ENCODE results near the gene RPIA. TPM values are rescaled to one million over a fixed set of nuclear protein-coding genes. Genes with fewer than 3 reads are reported as not detected.
"Not testable (repeated sequence)": the region's sequence is repeated elsewhere in the genome, so short reads cannot be mapped to it uniquely, and the experiment has no call there.

The RPIA gene
- polyA plus RNA-seq, 2 of the 4 experiments (the other 2 are of a cell fraction), result 23.3 to 27.0 TPM

- ChIA-PET POLR2A (no interaction called here), CTCF (interaction anchor here (1.0 to 1.9 kb wide), 3 partner anchors 14 to 127 kb away, joined by 3 to 7 read pairs (median 3); no protein-coding TSS in a partner anchor)
- Histone ChIP-seq H3K27ac (no peak overlapping the region), H3K4me2 (no peak overlapping the region), H3K4me1 (no peaks in the 10 kb centered on the region), H3K4me3 (no peak overlapping the region), H3K9me3 (peaks cover 13% of the 10 kb centered on the region; the same call in 2 of the 3 replicates)
- 96% methylated on average over 6 of the region's 6 CpGs for WGBS (ENCODE audit: missing lambda C conversion rate)
- TF ChIP-seq TP53 (CRISPR knock-in tag; IDR thresholded peaks at IDR 0.05) (no peak), HOXB5 (CRISPR knock-in tag; IDR thresholded peaks at IDR 0.05) (no peak), FOSL2 (IDR thresholded peaks at IDR 0.05) (no peak), FOSL2 (CRISPR knock-in tag; IDR thresholded peaks at IDR 0.05) (no peak), CHD2 (IDR thresholded peaks at IDR 0.05; ENCODE audit: low read length, partially characterized antibody) (no peak), NR3C1 (IDR thresholded peaks at IDR 0.05) (no peak)
- FAIRE-seq (no peak), DNase-seq (ENCODE audit: low read depth in 1 of 2, low spot score in 1 of 2) (no peak), ATAC-seq (no peak)
Observed at GRCh38 chr2:88754585-88755320, 63.3 kb downstream of the RPIA start.

GRCh38 chr2:88755836-88756235 is 64.4 kb downstream of the RPIA start:
- TF ChIP-seq EP300 (IDR thresholded peaks at IDR 0.05), result no peak
- Histone ChIP-seq H3K4me3 (no peak overlapping the region), H3K4me1 (no peaks in the 10 kb centered on the region), H3K27ac (0 out of 6 replicates have a peak overlapping the region, but pooled peaks have one; percentile 42 to 48), H3K9me3 (peaks cover 13% of the 10 kb centered on the region; the same call in 2 of the 3 replicates), H3K4me2 (no peak overlapping the region)
- ChIA-PET POLR2A (no interaction called here), CTCF (interaction anchor here (1.0 kb wide), 1 partner anchor 126 kb away, joined by 3 read pairs; no protein-coding TSS in a partner anchor)
- no peak for DNase-seq (ENCODE audit: low read depth in 1 of 2, low spot score in 1 of 2)
- ATAC-seq, result no peak; a peak in 1 of 6 replicates
- 94% methylated on average over 3 of the region's 3 CpGs for WGBS (ENCODE audit: missing lambda C conversion rate)
- FAIRE-seq, result no peak

GRCh38 chr2:88757025-88757424 is 65.6 kb downstream of the RPIA start:
- no peak for FAIRE-seq
- Histone ChIP-seq H3K9me3 (peaks cover 13% of the 10 kb centered on the region; the same call in 2 of the 3 replicates), H3K27ac (no peak overlapping the region), H3K4me2 (no peak overlapping the region), H3K4me3 (no peak overlapping the region), H3K4me1 (no peaks in the 10 kb centered on the region)
- no peak for ATAC-seq
- ChIA-PET POLR2A (no interaction called here), CTCF (interaction anchor here (1.0 kb wide), 1 partner anchor 18 kb away, joined by 3 read pairs; no protein-coding TSS in a partner anchor)
- WGBS (ENCODE audit: missing lambda C conversion rate), result 82% methylated on average over 6 of the region's 8 CpGs
- DNase-seq (ENCODE audit: low read depth in 1 of 2, low spot score in 1 of 2), result no peak
- TF ChIP-seq TFCP2L1 (CRISPR knock-in tag; IDR thresholded peaks at IDR 0.05) (no peak), MAX (IDR thresholded peaks at IDR 0.05) (no peak), SMC3 (IDR thresholded peaks at IDR 0.05) (no peak), JUNB (IDR thresholded peaks at IDR 0.05) (no peak), RCOR1 (IDR thresholded peaks at IDR 0.05; ENCODE audit: low read depth, low read length) (no peak), PHF8 (IDR thresholded peaks at IDR 0.05; ENCODE audit: borderline replicate concordance, low read depth) (no peak), MYC (IDR thresholded peaks at IDR 0.05; ENCODE audit: borderline replicate concordance, low read length) (no peak), JUN (IDR thresholded peaks at IDR 0.05) (no peak)

GRCh38 chr2:88758702-88759101 is 67.2 kb downstream of the RPIA start:
- DNase-seq (ENCODE audit: low read depth in 1 of 2, low spot score in 1 of 2); H3K27ac ChIP-seq; H3K4me1 ChIP-seq; POLR2A ChIA-PET; FAIRE-seq; H3K4me3 ChIP-seq; CTCF ChIA-PET; ATAC-seq; H3K4me2 ChIP-seq: not testable (repeated sequence)
- WGBS (ENCODE audit: missing lambda C conversion rate), result 15% methylated on average over 2 of the region's 2 CpGs
- peaks cover 17% of the 10 kb centered on the region; the same call in 2 of the 3 replicates for H3K9me3 ChIP-seq

GRCh38 chr2:88760819-88761598 is 69.5 kb downstream of the RPIA start:
- ATAC-seq, result no peak
- Histone ChIP-seq H3K4me1 (peaks cover 4% of the 10 kb centered on the region; the same call in 2 of the 3 replicates), H3K4me2 (no peak overlapping the region), H3K9me3 (peaks cover 22% of the 10 kb centered on the region; the same call in 2 of the 3 replicates), H3K27ac (no peak overlapping the region), H3K4me3 (no peak overlapping the region)
- peak; percentile 23 for FAIRE-seq
- TF ChIP-seq ZSCAN20 (CRISPR knock-in tag; IDR thresholded peaks at IDR 0.05) (no peak), FOSB (CRISPR knock-in tag; IDR thresholded peaks at IDR 0.05) (no peak), CEBPB (IDR thresholded peaks at IDR 0.05) (no peak), MAFK (IDR thresholded peaks at IDR 0.05; ENCODE audit: partially characterized antibody) (peak; percentile 95), ELK1 (IDR thresholded peaks at IDR 0.05; ENCODE audit: low read depth, low read length) (no peak), MYC (IDR thresholded peaks at IDR 0.05; ENCODE audit: borderline replicate concordance, low read length) (no peak)
- DNase-seq (ENCODE audit: low read depth in 1 of 2, low spot score in 1 of 2), result no peak
- ChIA-PET POLR2A (interaction anchor here (0.6 kb wide), 1 partner anchor 31 kb away, joined by 3 read pairs; no protein-coding TSS in a partner anchor), CTCF (no interaction called here)
- 73% methylated on average over 2 of the region's 2 CpGs for WGBS (ENCODE audit: missing lambda C conversion rate)

Measured in A549 (cell line).